Adipocyte (in vitro differentiated cells): Measurements from ENCODE around the gene THY1.
A peak's percentile ranks its signal among the peaks of the same experiment; 100 is the strongest.
"Not testable (repeated sequence)": the region's sequence is repeated elsewhere in the genome, so short reads cannot be mapped to it uniquely, and the experiment has no call there.

Experiments used
- DNase-seq: peaks from one replicate; pipeline ENCODE4 v3.0.0-alpha.2; 2015; ENCODE audit warnings: low read depth
- H3K27me3 ChIP-seq: replicated peaks from 2 replicates; pipeline ENCODE4 v1.7.0; 2013; ENCODE audit warnings: mild to moderate bottlenecking, low read length, moderate library complexity; ENCODE audit not compliant: control insufficient read depth, insufficient read depth
- H3K36me3 ChIP-seq: 2 replicates; pipeline ENCODE4 v1.7.0; 2013; ENCODE audit warnings: low read length, mild to moderate bottlenecking, moderate library complexity; ENCODE audit not compliant: control insufficient read depth, insufficient read depth, severe bottlenecking
- H3K4me1 ChIP-seq: 2 replicates; pipeline ENCODE4 v1.7.0; 2013; ENCODE audit warnings: mild to moderate bottlenecking, low read length, moderate library complexity; ENCODE audit not compliant: control insufficient read depth, insufficient read depth
- H3K4me3 ChIP-seq: 2 replicates; pipeline ENCODE4 v1.7.0; 2013; ENCODE audit warnings: mild to moderate bottlenecking, low read length, moderate library complexity
- H3K9ac ChIP-seq: 2 replicates; pipeline ENCODE4 v1.7.0; 2013; ENCODE audit warnings: mild to moderate bottlenecking, low read length, moderate library complexity
- H3K9me3 ChIP-seq: 2 replicates; pipeline ENCODE4 v1.7.0; 2013; ENCODE audit warnings: mild to moderate bottlenecking, low read length, moderate library complexity; ENCODE audit not compliant: control insufficient read depth

Gene THY1

GRCh38 chr11:119403021-119403420, 20.0 kb downstream of the THY1 start:
- Histone ChIP-seq H3K9me3 (peaks cover 41% of the 10 kb centered on the region), H3K4me1 (peaks cover 5% of the 10 kb centered on the region), H3K27me3 (no peaks in the 10 kb centered on the region), H3K4me3 (no peak overlapping the region), H3K36me3 (no peaks in the 10 kb centered on the region), H3K9ac (no peak overlapping the region)
- peak; percentile 46 for DNase-seq

DNA sequence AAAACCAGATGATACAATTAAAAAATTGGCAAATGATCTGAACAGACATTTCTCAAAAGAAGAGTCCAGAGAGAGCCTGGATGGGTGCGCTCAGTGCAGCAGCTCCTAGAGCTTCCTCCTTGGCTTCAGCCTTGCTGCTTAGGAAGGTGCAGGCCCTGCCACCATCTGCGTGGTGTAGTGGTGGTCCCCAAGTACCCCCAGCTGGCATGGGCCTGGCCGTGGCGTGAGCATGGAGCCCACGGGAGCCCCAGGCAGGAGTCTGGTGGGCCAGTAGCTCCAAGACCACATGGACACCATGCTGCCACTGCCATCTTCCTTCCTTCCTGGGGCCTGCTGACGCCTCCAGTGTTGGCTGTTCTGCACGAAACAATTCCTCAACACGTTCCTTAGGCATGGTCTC, 20.5 kb downstream of the THY1 start:
- H3K27me3 ChIP-seq, result no peaks in the 10 kb centered on the region
- no peak overlapping the region for H3K9ac ChIP-seq
- H3K36me3 ChIP-seq, result no peaks in the 10 kb centered on the region
- no peak overlapping the region for H3K4me3 ChIP-seq
- peaks cover 46% of the 10 kb centered on the region for H3K9me3 ChIP-seq
- peaks cover 5% of the 10 kb centered on the region for H3K4me1 ChIP-seq
- DNase-seq, result no peak

DNA sequence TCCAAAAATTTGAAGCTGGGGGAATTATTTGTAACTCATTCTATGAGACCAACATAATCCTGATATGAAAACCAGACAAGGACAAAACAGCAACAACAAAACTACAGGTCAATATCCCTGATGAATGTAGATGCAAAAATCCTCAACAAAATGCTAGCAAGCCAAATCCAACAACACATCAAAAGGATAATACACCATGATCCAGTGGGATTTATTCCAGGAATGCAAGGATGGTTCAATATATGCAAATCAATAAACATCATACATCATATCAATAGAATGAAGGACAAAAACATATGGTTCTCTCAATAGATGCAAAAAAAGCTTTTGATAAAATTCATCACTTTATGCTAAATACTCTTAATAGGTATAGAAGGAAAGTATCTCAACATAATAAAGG, 22.1 kb downstream of the THY1 start:
- H3K4me3 ChIP-seq, result no peak overlapping the region
- DNase-seq, result no peak
- H3K9me3 ChIP-seq, result peaks cover 48% of the 10 kb centered on the region
- no peak overlapping the region for H3K9ac ChIP-seq
- H3K4me1 ChIP-seq, result peaks cover 5% of the 10 kb centered on the region
- no peaks in the 10 kb centered on the region for H3K27me3 ChIP-seq
- no peaks in the 10 kb centered on the region for H3K36me3 ChIP-seq

GRCh38 chr11:119397740-119398139, 25.2 kb downstream of the THY1 start:
- DNase-seq, result no peak
- Histone ChIP-seq H3K4me1 (no peaks in the 10 kb centered on the region), H3K9ac (no peak overlapping the region), H3K9me3 (peaks cover 48% of the 10 kb centered on the region), H3K27me3 (no peaks in the 10 kb centered on the region), H3K4me3 (no peak overlapping the region), H3K36me3 (no peaks in the 10 kb centered on the region)

DNA sequence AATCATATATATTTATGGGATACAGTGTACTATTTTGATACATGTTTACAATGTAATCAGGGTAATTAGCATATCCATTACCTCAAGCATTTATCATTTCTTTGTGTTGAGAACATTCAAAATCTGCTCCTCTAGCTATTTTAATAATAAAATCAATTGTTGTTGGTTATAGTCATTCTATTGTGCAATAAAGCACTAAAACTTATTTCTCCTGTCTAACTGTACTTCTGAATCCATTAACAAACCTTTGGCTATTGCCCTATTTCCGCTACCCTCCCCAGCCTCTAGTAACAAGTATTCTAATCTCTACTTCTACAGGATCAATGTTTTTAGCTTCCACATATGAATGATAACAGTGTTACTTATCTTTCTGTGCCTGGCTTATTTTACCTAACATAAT, 26.1 kb downstream of the THY1 start:
- DNase-seq, result no peak
- no peak overlapping the region for H3K9ac ChIP-seq
- no peak overlapping the region for H3K4me3 ChIP-seq
- peaks cover 44% of the 10 kb centered on the region for H3K9me3 ChIP-seq
- no peaks in the 10 kb centered on the region for H3K27me3 ChIP-seq
- no peaks in the 10 kb centered on the region for H3K36me3 ChIP-seq
- H3K4me1 ChIP-seq, result no peaks in the 10 kb centered on the region

DNA sequence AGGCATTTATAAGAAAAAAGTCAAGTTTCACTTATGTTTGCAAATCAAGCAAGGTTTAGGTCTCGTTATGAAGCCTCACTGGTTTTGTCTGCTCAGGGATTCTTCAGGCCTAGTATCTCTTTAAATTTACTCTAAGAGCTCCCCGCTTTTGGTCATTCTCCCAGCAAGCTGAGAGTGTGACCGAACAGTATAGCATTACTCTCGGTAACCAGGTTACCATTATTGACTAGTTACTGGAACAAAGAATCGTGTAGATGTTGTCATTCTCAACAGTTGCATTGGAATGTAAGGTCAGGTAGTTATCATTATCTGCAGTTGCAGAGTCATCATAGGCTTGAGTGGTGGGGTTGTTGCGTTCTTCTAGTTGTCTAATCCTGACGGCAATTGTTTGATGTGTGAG, 31.7 kb downstream of the THY1 start:
- DNase-seq, result no peak
- H3K9me3 ChIP-seq, result no peaks in the 10 kb centered on the region

GRCh38 chr11:119389611-119390254, 33.2 kb downstream of the THY1 start:
- DNase-seq, result no peak
- no peak overlapping the region for H3K4me3 ChIP-seq
- H3K9ac ChIP-seq, result no peak overlapping the region
- no peaks in the 10 kb centered on the region for H3K27me3 ChIP-seq
- H3K9me3 ChIP-seq, result no peaks in the 10 kb centered on the region
- no peaks in the 10 kb centered on the region for H3K4me1 ChIP-seq
- H3K36me3 ChIP-seq, result no peaks in the 10 kb centered on the region

More for the DNA sequence above, 31.7 kb downstream of the THY1 start:
- no peak overlapping the region for H3K9ac ChIP-seq
- no peak overlapping the region for H3K4me3 ChIP-seq
- H3K36me3 ChIP-seq, result no peaks in the 10 kb centered on the region
- no peaks in the 10 kb centered on the region for H3K4me1 ChIP-seq
- no peaks in the 10 kb centered on the region for H3K27me3 ChIP-seq

DNA sequence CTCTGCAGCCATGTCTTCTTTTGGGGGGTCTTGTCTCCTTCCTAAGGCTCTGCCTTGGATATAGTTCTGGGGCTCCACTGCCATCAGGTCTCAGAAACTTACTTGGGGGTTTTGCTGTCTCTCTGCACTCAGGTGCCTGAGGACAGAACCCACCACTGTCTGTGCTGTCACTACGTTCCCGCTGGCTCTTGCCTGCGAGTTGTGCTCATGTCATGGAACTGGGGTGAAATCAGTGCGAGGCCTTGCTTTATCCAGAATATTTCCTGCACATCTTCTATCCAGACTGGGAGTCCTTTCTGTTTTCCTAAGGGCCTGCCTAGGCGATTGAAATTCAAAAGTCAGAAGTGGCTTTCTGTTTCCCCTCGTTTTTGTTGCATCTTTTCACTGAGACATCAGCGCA, 34.9 kb downstream of the THY1 start:
- no peaks in the 10 kb centered on the region for H3K4me1 ChIP-seq
- DNase-seq, result no peak

DNA sequence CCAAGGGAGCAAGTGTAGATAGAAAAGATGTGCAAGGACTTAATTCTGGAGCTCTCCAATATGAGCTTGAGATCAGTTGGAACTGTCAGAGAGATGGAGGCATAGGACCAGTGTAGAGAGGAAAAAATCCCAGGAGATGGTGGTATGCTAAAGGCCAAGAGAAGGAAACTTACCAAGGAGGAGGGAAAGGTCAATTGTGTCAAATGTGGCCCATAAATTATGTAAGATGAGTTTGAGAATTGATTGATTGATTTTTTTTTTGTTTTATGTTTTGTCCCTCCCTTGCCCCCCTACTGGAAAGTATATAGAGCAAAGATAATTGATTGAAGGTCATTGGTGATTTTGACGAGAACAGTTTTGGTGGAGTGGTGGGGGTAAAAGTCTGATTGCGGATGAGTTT, 38.6 kb downstream of the THY1 start:
- Histone ChIP-seq H3K4me3 (no peak overlapping the region), H3K36me3 (no peaks in the 10 kb centered on the region), H3K9me3 (no peaks in the 10 kb centered on the region), H3K4me1 (peaks cover 17% of the 10 kb centered on the region), H3K27me3 (no peaks in the 10 kb centered on the region), H3K9ac (no peak overlapping the region)
- no peak for DNase-seq

More for the DNA sequence above, 34.9 kb downstream of the THY1 start:
- H3K9ac ChIP-seq, result no peak overlapping the region
- no peak overlapping the region for H3K4me3 ChIP-seq
- no peaks in the 10 kb centered on the region for H3K9me3 ChIP-seq
- no peaks in the 10 kb centered on the region for H3K27me3 ChIP-seq
- no peaks in the 10 kb centered on the region for H3K36me3 ChIP-seq

- peaks cover 17% of the 10 kb centered on the region for H3K4me1 ChIP-seq
- H3K4me3 ChIP-seq, result not testable (repeated sequence)
Measured at GRCh38 chr11:119382513-119382912, 40.5 kb downstream of the THY1 start.

GRCh38 chr11:119382101-119382500, 40.9 kb downstream of the THY1 start:
- H3K27me3 ChIP-seq, result no peaks in the 10 kb centered on the region
- no peaks in the 10 kb centered on the region for H3K9me3 ChIP-seq
- H3K36me3 ChIP-seq, result no peaks in the 10 kb centered on the region
- peak overlapping the region; percentile 39 for H3K9ac ChIP-seq
- no peak for DNase-seq
- peaks cover 17% of the 10 kb centered on the region for H3K4me1 ChIP-seq
- peak overlapping the region; percentile 83 for H3K4me3 ChIP-seq

More at GRCh38 chr11:119382513-119382912, 40.5 kb downstream of the THY1 start:
- DNase-seq, H3K9me3 ChIP-seq, H3K9ac ChIP-seq, H3K36me3 ChIP-seq, H3K27me3 ChIP-seq: not testable (repeated sequence)
